GM23248 (cell line): ENCODE measurements around the gene CPSF2. TPM values are rescaled to one million over a fixed set of nuclear protein-coding genes. Genes with fewer than 3 reads are reported as not detected.

ENCODE experiments used
- DNase-seq: peaks from one replicate; pipeline ENCODE4 v3.0.0-alpha.2; 2015
- H2AFZ ChIP-seq: fragments of 200-600 bp; sonication (generic); 2 replicates; pipeline ENCODE4 v1.6.1; 2016; ENCODE audit warnings: antibody characterized with exemption
- H3F3A ChIP-seq: fragments of 200-600 bp; sonication (generic); 2 replicates; pipeline ENCODE4 v1.6.1; 2016; ENCODE audit warnings: mild to moderate bottlenecking, antibody characterized with exemption, mixed run types; ENCODE audit not compliant: insufficient read depth
- H3K27ac ChIP-seq: fragments of 200-600 bp; sonication (generic); 2 replicates; pipeline ENCODE4 v1.5.1; 2016; ENCODE audit warnings: mild to moderate bottlenecking
- H3K27me3 ChIP-seq: fragments of 200-600 bp; sonication (generic); replicated peaks from 2 replicates; pipeline ENCODE4 v1.6.1; 2016; ENCODE audit warnings: mild to moderate bottlenecking; ENCODE audit not compliant: insufficient read depth
- H3K36me3 ChIP-seq: fragments of 200-600 bp; sonication (generic); 2 replicates; pipeline ENCODE4 v1.6.1; 2016; ENCODE audit warnings: low read depth, mild to moderate bottlenecking
- H3K4me1 ChIP-seq: fragments of 200-600 bp; sonication (generic); 2 replicates; pipeline ENCODE4 v1.6.1; 2016; ENCODE audit warnings: mild to moderate bottlenecking; ENCODE audit not compliant: insufficient read depth
- H3K4me2 ChIP-seq: fragments of 200-600 bp; sonication (generic); one replicate; pipeline ENCODE4 v1.6.1; 2016; ENCODE audit warnings: mild to moderate bottlenecking; ENCODE audit not compliant: unreplicated experiment
- H3K4me3 ChIP-seq: fragments of 200-600 bp; sonication (generic); 2 replicates; pipeline ENCODE4 v1.5.1; 2016; ENCODE audit warnings: mild to moderate bottlenecking
- H3K79me2 ChIP-seq: fragments of 200-600 bp; sonication (generic); 2 replicates; pipeline ENCODE4 v1.6.1; 2016; ENCODE audit warnings: mild to moderate bottlenecking; ENCODE audit not compliant: insufficient read depth
- H3K9ac ChIP-seq: fragments of 200-600 bp; sonication (generic); 2 replicates; pipeline ENCODE4 v1.6.1; 2016; ENCODE audit warnings: mild to moderate bottlenecking
- H3K9me2 ChIP-seq: fragments of 200-600 bp; sonication (generic); 2 replicates; pipeline ENCODE4 v1.6.1; 2016; ENCODE audit warnings: mixed run types, mild to moderate bottlenecking, moderate library complexity; ENCODE audit not compliant: insufficient read depth
- H3K9me3 ChIP-seq: fragments of 200-600 bp; sonication (generic); one replicate; pipeline ENCODE4 v1.6.1; 2017; ENCODE audit warnings: low read depth
- H4K20me1 ChIP-seq: fragments of 200-600 bp; sonication (generic); 2 replicates; pipeline ENCODE4 v1.6.0; 2016; ENCODE audit not compliant: insufficient read depth
- EZH2 ChIP-seq: fragments of 200-600 bp; sonication (generic); IDR thresholded peaks from 2 replicates; pipeline ENCODE4 v1.6.1; 2018; ENCODE audit warnings: antibody characterized with exemption, mild to moderate bottlenecking; ENCODE audit not compliant: insufficient read depth, poor library complexity, severe bottlenecking
- EZH2phosphoT487 ChIP-seq: fragments of 200-600 bp; sonication (generic); IDR thresholded peaks from 2 replicates; pipeline ENCODE4 v1.6.1; 2018; ENCODE audit warnings: antibody characterized with exemption, moderate library complexity, mild to moderate bottlenecking, low read depth; ENCODE audit not compliant: insufficient read depth
- WGBS, 2 experiments: methylation state at CpG; one replicate each; pipeline ENCODE4 v1.1.6; 2015 to 2017; ENCODE audit warnings: low lambda C conversion rate in 2 of 2, low coverage in 1 of 2; ENCODE audit errors: missing lambda C conversion rate in 2 of 2; 5-methylcytosine and 5-hydroxymethylcytosine counted together
- in situ Hi-C: fragments of 300-500 bp; cut with MboI; formaldehyde crosslinking; loops from 2 replicates; pipeline ENCODE4 v1.15.0; 2020
- polyA plus RNA-seq: library from polyadenylated mRNA; unstranded; fragments of >200 nt; fragmentation: Nextera tagmentation; extraction: Ambion mirVana; gene quantifications from 2 replicates; pipeline ENCODE4 v1.2.1, GENCODE V29; 2016
- total RNA-seq: library from RNA; depleted of rRNA; stranded (reverse); fragments of >200 nt; shearing (Covaris generic); gene quantifications from 2 replicates; pipeline ENCODE4 v1.2.3, GENCODE V29; 2014

The CPSF2 gene
- total and polyA plus RNA-seq, 2 experiments from 2014 or later: 38.7 to 41.0 TPM

DNA sequence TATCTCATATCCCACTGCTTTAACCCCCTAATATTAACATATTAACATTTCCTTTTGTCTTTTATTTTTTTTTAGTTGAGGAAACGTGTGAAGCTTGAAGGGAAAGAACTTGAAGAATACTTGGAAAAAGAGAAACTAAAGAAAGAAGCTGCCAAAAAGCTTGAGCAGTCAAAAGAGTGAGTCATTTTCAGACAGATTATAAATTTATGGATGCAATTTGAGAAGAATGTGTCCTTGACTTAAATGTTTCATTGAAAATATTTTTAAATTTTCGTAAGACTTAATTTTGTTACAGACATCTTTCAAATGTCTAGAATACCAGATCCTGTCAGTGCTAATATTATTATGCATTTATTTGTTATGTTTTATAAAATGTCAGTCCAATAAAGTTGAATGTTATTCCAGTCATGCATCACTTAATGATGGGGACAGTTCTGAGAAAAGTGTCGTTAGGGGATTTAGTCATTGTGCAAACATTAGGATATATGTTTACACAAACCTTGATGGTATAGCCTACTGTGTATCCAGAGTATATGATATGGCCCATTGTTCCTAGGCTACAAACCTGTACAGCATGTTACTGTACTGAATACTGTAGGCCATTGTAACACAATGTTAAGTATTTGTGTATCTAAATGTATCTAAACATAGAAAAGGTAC is 32.6 kb downstream of the CPSF2 start:
- no peak for TF ChIP-seq EZH2phosphoT487
- TF ChIP-seq EZH2: no peak
- no peaks in the 10 kb centered on the region for H4K20me1 ChIP-seq
- peak overlapping the region; percentile 37 for H3K27ac ChIP-seq
- 0 out of 2 replicates have a peak, but pooled peaks cover 4% of the 10 kb centered on the region for H3K79me2 ChIP-seq
- H3K4me2 ChIP-seq: peak overlapping the region; percentile 40
- H3K9me3 ChIP-seq: no peaks in the 10 kb centered on the region
- H3F3A ChIP-seq: peaks cover 16% of the 10 kb centered on the region; the same call in 1 of the 2 replicates
- no peak overlapping the region for H2AFZ ChIP-seq
- H3K4me1 ChIP-seq: peaks cover 12% of the 10 kb centered on the region
- in situ Hi-C loops: no loop called here
- peak overlapping the region; percentile 17 for H3K9ac ChIP-seq
- H3K27me3 ChIP-seq: no peaks in the 10 kb centered on the region
- no peaks in the 10 kb centered on the region for H3K9me2 ChIP-seq
- H3K36me3 ChIP-seq: peaks cover 37% of the 10 kb centered on the region
- DNase-seq: peak; percentile 57
- H3K4me3 ChIP-seq: 0 out of 2 replicates have a peak overlapping the region, but pooled peaks have one; percentile 9
- 24 to 28% methylated on average over 3 of the region's 3 CpGs for WGBS, 2 experiments

DNA sequence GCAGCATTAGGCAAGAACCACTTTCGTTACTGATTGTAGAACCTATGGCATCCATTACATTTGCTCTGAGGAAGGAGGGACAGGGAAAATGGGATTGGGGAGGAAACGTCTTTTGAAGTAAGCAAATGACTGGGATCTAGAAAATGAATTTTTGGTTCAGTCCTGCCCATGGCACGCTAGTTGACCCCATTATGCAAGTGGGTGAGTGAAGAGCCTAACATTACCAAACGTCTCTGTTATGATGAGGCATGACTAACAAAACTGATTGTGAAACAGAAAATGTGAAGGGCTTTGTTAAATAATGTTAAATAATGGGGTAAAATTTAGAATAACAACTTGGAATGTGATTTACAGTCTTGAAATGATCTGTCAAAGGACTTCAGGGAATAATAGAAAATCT is 38.9 kb downstream of the CPSF2 start:
- in situ Hi-C loops: no loop called here
- no peaks in the 10 kb centered on the region for H3K9me2 ChIP-seq
- peak; percentile 93 for DNase-seq
- H2AFZ ChIP-seq: no peak overlapping the region
- TF ChIP-seq EZH2phosphoT487: no peak
- no peak for TF ChIP-seq EZH2
- no peaks in the 10 kb centered on the region for H3K9me3 ChIP-seq
- H3K4me3 ChIP-seq: 0 out of 2 replicates have a peak overlapping the region, but pooled peaks have one; percentile 22
- peaks cover 17% of the 10 kb centered on the region for H3K4me1 ChIP-seq
- no peaks in the 10 kb centered on the region for H3K27me3 ChIP-seq
- 3 to 7% methylated on average over 4 of the region's 4 CpGs for WGBS, 2 experiments
- H3K36me3 ChIP-seq: peaks cover 74% of the 10 kb centered on the region
- peak overlapping the region; percentile 34; the same call in 1 of the 2 replicates for H3K9ac ChIP-seq
- peak overlapping the region; percentile 74 for H3K27ac ChIP-seq
- peaks cover 25% of the 10 kb centered on the region; the same call in 1 of the 2 replicates for H3F3A ChIP-seq
- no peaks in the 10 kb centered on the region for H3K79me2 ChIP-seq
- H4K20me1 ChIP-seq: no peaks in the 10 kb centered on the region
- H3K4me2 ChIP-seq: peak overlapping the region; percentile 74

DNA sequence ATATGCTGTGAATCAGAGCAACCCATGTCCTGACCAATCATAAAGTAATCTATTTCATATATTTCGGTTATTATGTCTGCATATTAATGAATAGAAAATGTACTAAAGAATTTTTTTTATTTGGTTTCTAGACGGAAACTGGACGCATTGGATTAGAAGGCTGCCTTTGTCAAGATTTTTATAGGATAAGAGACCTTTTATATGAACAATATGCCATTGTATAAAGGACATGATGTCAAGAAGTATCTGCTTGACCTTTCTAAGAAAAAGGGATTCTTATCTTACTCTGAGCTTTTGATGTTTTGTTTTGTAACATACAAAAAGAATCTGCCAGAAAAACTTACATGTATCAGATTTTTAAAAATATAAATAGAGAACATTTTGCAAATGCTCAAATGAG is 39.8 kb downstream of the CPSF2 start:
- WGBS, 2 experiments: 92% methylated on average over 3 of the region's 3 CpGs
- no peak overlapping the region for H3K9ac ChIP-seq
- no peaks in the 10 kb centered on the region for H3K27me3 ChIP-seq
- H3K79me2 ChIP-seq: no peaks in the 10 kb centered on the region
- H2AFZ ChIP-seq: no peak overlapping the region
- TF ChIP-seq EZH2phosphoT487 (no peak), EZH2 (no peak)
- H3F3A ChIP-seq: peaks cover 25% of the 10 kb centered on the region; the same call in 1 of the 2 replicates
- no peaks in the 10 kb centered on the region for H3K9me2 ChIP-seq
- H3K4me3 ChIP-seq: no peak overlapping the region
- H3K4me2 ChIP-seq: no peak overlapping the region
- no peak for DNase-seq
- H4K20me1 ChIP-seq: no peaks in the 10 kb centered on the region
- peaks cover 68% of the 10 kb centered on the region for H3K36me3 ChIP-seq
- H3K9me3 ChIP-seq: no peaks in the 10 kb centered on the region
- in situ Hi-C loops: no loop called here
- H3K4me1 ChIP-seq: peaks cover 17% of the 10 kb centered on the region
- H3K27ac ChIP-seq: no peak overlapping the region; the same call in 1 of the 2 replicates

GRCh38 chr14:92164958-92165357 is 43.2 kb downstream of the CPSF2 start:
- 96 to 98% methylated on average over 2 of the region's 2 CpGs for WGBS, 2 experiments
- no peak for DNase-seq
- in situ Hi-C loops: no loop called here
- Histone ChIP-seq H3K4me2 (no peak overlapping the region), H3K4me1 (peaks cover 14% of the 10 kb centered on the region), H3K27ac (no peak overlapping the region), H2AFZ (no peak overlapping the region), H3K9ac (no peak overlapping the region), H4K20me1 (no peaks in the 10 kb centered on the region), H3K9me3 (no peaks in the 10 kb centered on the region), H3K9me2 (no peaks in the 10 kb centered on the region), H3F3A (peaks cover 13% of the 10 kb centered on the region; the same call in 1 of the 2 replicates), H3K27me3 (no peaks in the 10 kb centered on the region), H3K79me2 (no peaks in the 10 kb centered on the region), H3K4me3 (no peak overlapping the region), H3K36me3 (peaks cover 47% of the 10 kb centered on the region)
- TF ChIP-seq EZH2: no peak
- TF ChIP-seq EZH2phosphoT487: no peak
